Cardiac muscle cell (in vitro differentiated cells and primary cell): ENCODE data around the gene GTF2I. TPM values are rescaled to one million over a fixed set of nuclear protein-coding genes. Genes with fewer than 3 reads are reported as not detected.
A peak's percentile ranks its signal among the peaks of the same experiment; 100 is the strongest.
"Not testable (repeated sequence)": the region's sequence is repeated elsewhere in the genome, so short reads cannot be mapped to it uniquely, and the experiment has no call there.

Experiments used
- DNase-seq, 2 donors: peaks; one replicate each; pipeline versions ENCODE4 v3.0.0 to v3.0.0-alpha.2; 2010 to 2017; ENCODE audit warnings: low read depth in 1 of 2, low spot score in 1 of 2
- H3K27ac ChIP-seq: fragments of 200-600 bp; sonication (generic); 2 replicates; pipeline ENCODE4 v1.5.1; 2016
- H3K27me3 ChIP-seq: fragments of 200-600 bp; sonication (generic); 2 replicates; pipeline ENCODE4 v1.6.0; 2016; ENCODE audit warnings: control low read depth
- H3K36me3 ChIP-seq: fragments of 200-600 bp; sonication (generic); 2 replicates; pipeline ENCODE4 v1.5.1; 2016; ENCODE audit warnings: control low read depth
- H3K4me1 ChIP-seq: fragments of 200-600 bp; sonication (generic); 2 replicates; pipeline ENCODE4 v1.8.1; 2017; ENCODE audit warnings: low read depth, mild to moderate bottlenecking, mixed run types
- H3K4me3 ChIP-seq: fragments of 200-600 bp; sonication (generic); 2 replicates; pipeline ENCODE4 v1.5.1; 2016; ENCODE audit warnings: mild to moderate bottlenecking
- H3K9me3 ChIP-seq: fragments of 200-600 bp; sonication (generic); 2 replicates; pipeline ENCODE4 v1.5.1; 2017; ENCODE audit warnings: low read depth, mild to moderate bottlenecking, control low read depth
- polyA plus RNA-seq: library from polyadenylated mRNA; unstranded; fragments of >200 nt; fragmentation: Nextera tagmentation; extraction: Ambion mirVana; gene quantifications from 2 replicates; pipeline ENCODE4 v1.2.1, GENCODE V29; 2016
- total RNA-seq: library from RNA; depleted of rRNA; stranded (reverse); fragments of >200 nt; gene quantifications from 2 replicates; pipeline ENCODE4 v1.2.3, GENCODE V29; 2016

The GTF2I gene
- total and polyA plus RNA-seq, 2 experiments from 2014 or later: 189 to 221 TPM

GRCh38 chr7:74788369-74789150 is 131.0 kb downstream of the GTF2I start:
- H3K27ac ChIP-seq, H3K36me3 ChIP-seq, H3K27me3 ChIP-seq, H3K9me3 ChIP-seq, H3K4me3 ChIP-seq, H3K4me1 ChIP-seq: not testable (repeated sequence)
- DNase-seq: peak; percentile 84 to 88

GRCh38 chr7:74789200-74789736 is 131.8 kb downstream of the GTF2I start:
- not testable (repeated sequence) for H3K4me1 ChIP-seq, H3K9me3 ChIP-seq, H3K36me3 ChIP-seq, H3K4me3 ChIP-seq, DNase-seq, H3K27me3 ChIP-seq, H3K27ac ChIP-seq

- not testable (repeated sequence) for H3K36me3 ChIP-seq, H3K27me3 ChIP-seq, H3K4me1 ChIP-seq, H3K4me3 ChIP-seq, H3K27ac ChIP-seq, H3K9me3 ChIP-seq, DNase-seq
Observed at GRCh38 chr7:74797848-74798622, 140.5 kb downstream of the GTF2I start.

DNA sequence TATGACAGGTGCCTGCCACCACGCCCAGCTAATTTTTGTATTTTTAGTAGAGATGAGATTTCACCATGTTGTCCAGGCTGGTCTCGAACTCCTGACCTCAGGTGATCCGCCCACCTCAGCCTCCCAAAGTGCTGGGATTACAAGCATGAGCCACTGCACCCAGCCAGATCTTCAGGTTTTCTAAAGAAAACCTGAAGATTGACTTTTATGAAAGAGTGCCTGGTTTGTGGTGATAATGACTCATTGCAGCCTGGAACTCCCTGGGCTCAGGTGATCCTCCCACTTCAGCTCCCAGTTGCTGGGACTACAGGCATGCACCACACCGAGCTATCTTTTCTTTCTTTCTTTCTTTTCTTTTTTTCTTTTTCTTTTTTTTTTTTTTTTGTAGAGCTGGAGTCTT is 141.1 kb downstream of the GTF2I start:
- H3K27me3 ChIP-seq, H3K36me3 ChIP-seq, H3K4me3 ChIP-seq, H3K9me3 ChIP-seq, DNase-seq, H3K27ac ChIP-seq, H3K4me1 ChIP-seq: not testable (repeated sequence)

Other genes starting within 250 kb of the GTF2I start
- gene GTF2IRD1, start 203.8 kb upstream of the GTF2I start, total RNA-seq: 33.0 and 51.4 TPM in 2 replicates
- gene GTF2IRD1, start 203.8 kb upstream of the GTF2I start, polyA plus RNA-seq: 29.6 and 49.3 TPM in 2 replicates
- 0.18 and 0.39 TPM in 2 replicates for gene NCF1, start 116.3 kb downstream of the GTF2I start, total RNA-seq
- 0.11 and 0.70 TPM in 2 replicates for gene NCF1, start 116.3 kb downstream of the GTF2I start, polyA plus RNA-seq
- gene GTF2IRD2, start 193.9 kb downstream of the GTF2I start, total RNA-seq: 7.6 and 12.3 TPM in 2 replicates
- gene GTF2IRD2, start 193.9 kb downstream of the GTF2I start, polyA plus RNA-seq: 14.9 and 24.3 TPM in 2 replicates